ENCODE measurements around the gene ARFIP1.
A peak's percentile ranks its signal among the peaks of the same experiment; 100 is the strongest.
"Not testable (repeated sequence)": the region's sequence is repeated elsewhere in the genome, so short reads cannot be mapped to it uniquely, and the experiment has no call there.

The ARFIP1 gene

GRCh38 chr4:152785639-152786615, 6.2 kb downstream of the ARFIP1 start:
- DNase-seq = no peak

- DNase-seq = no peak
Measured at GRCh38 chr4:152786627-152787026, 6.9 kb downstream of the ARFIP1 start.

GRCh38 chr4:152795891-152796290, 16.1 kb downstream of the ARFIP1 start:
- DNase-seq = no peak

GRCh38 chr4:152803541-152803940, 23.8 kb downstream of the ARFIP1 start:
- DNase-seq = no peak

- peak; percentile 29 for DNase-seq
Measured at GRCh38 chr4:152805071-152805650, 25.4 kb downstream of the ARFIP1 start.

- DNase-seq = no peak
Measured at GRCh38 chr4:152805818-152806217, 26.1 kb downstream of the ARFIP1 start.

GRCh38 chr4:152806501-152807125, 26.9 kb downstream of the ARFIP1 start:
- DNase-seq = no peak

- no peak for DNase-seq
Measured at GRCh38 chr4:152807294-152807829, 27.6 kb downstream of the ARFIP1 start.

GRCh38 chr4:152808670-152809069, 28.9 kb downstream of the ARFIP1 start:
- DNase-seq = no peak

GRCh38 chr4:152810715-152811287, 31.0 kb downstream of the ARFIP1 start:
- DNase-seq = peak; percentile 71

GRCh38 chr4:152815078-152815477, 35.3 kb downstream of the ARFIP1 start:
- DNase-seq = no peak

GRCh38 chr4:152817331-152817730, 37.6 kb downstream of the ARFIP1 start:
- no peak for DNase-seq

- no peak for DNase-seq
Measured at GRCh38 chr4:152819026-152819645, 39.4 kb downstream of the ARFIP1 start.

- no peak for DNase-seq
Measured at GRCh38 chr4:152820073-152820472, 40.3 kb downstream of the ARFIP1 start.

- DNase-seq = peak; percentile 35
Measured at GRCh38 chr4:152822323-152822722, 42.6 kb downstream of the ARFIP1 start.

- no peak for DNase-seq
Measured at GRCh38 chr4:152824561-152824960, 44.8 kb downstream of the ARFIP1 start.

- no peak for DNase-seq
Measured at GRCh38 chr4:152825336-152825735, 45.6 kb downstream of the ARFIP1 start.

GRCh38 chr4:152828122-152828521, 48.4 kb downstream of the ARFIP1 start:
- no peak for DNase-seq

- no peak for DNase-seq
Measured at GRCh38 chr4:152831416-152831815, 51.7 kb downstream of the ARFIP1 start.

- no peak for DNase-seq
Measured at GRCh38 chr4:152836936-152837335, 57.2 kb downstream of the ARFIP1 start.

- not testable (repeated sequence) for DNase-seq
Measured at GRCh38 chr4:152839729-152840128, 60.0 kb downstream of the ARFIP1 start.

- DNase-seq = peak; percentile 95
Measured at GRCh38 chr4:152843481-152844090, 63.8 kb downstream of the ARFIP1 start.

All from DMS53 (cell line).